T-helper 1 cell treated with Interleukin-12 subunit alpha and Interleukin-12 subunit beta and Interleukin-4 antibody, amounts not matched to agents 30 μg/mL and 1 μg/mL, for 36 hours (primary cell): Measurements from ENCODE around the gene ERBIN.
"Not testable (repeated sequence)": the region's sequence is repeated elsewhere in the genome, so short reads cannot be mapped to it uniquely, and the experiment has no call there.

Experiments
- H3K27ac Mint-ChIP-seq: one replicate; pipeline ENCODE4 v1.8.0; 2021; ENCODE audit warnings: mild to moderate bottlenecking, mixed read lengths
- H3K27me3 Mint-ChIP-seq: one replicate; pipeline ENCODE4 v1.8.0; 2021; ENCODE audit warnings: low read depth, mixed read lengths
- H3K36me3 Mint-ChIP-seq: one replicate; pipeline ENCODE4 v1.8.0; 2021; ENCODE audit warnings: low read depth, mixed read lengths
- H3K4me1 Mint-ChIP-seq: one replicate; pipeline ENCODE4 v1.8.0; 2021; ENCODE audit warnings: low read depth, mixed read lengths
- H3K4me3 Mint-ChIP-seq: one replicate; pipeline ENCODE4 v1.8.0; 2021; ENCODE audit warnings: mild to moderate bottlenecking, moderate library complexity, mixed read lengths
- H3K9me3 Mint-ChIP-seq: one replicate; pipeline ENCODE4 v1.8.0; 2021; ENCODE audit warnings: mixed read lengths

The ERBIN gene

GRCh38 chr5:66039701-66040100 lies 113.3 kb downstream of the ERBIN start:
- no peaks in the 10 kb centered on the region for H3K27me3 Mint-ChIP-seq
- H3K9me3 Mint-ChIP-seq: no peaks in the 10 kb centered on the region
- no peak overlapping the region for H3K4me3 Mint-ChIP-seq
- peaks cover 26% of the 10 kb centered on the region for H3K36me3 Mint-ChIP-seq
- no peak overlapping the region for H3K27ac Mint-ChIP-seq
- H3K4me1 Mint-ChIP-seq: no peaks in the 10 kb centered on the region

DNA sequence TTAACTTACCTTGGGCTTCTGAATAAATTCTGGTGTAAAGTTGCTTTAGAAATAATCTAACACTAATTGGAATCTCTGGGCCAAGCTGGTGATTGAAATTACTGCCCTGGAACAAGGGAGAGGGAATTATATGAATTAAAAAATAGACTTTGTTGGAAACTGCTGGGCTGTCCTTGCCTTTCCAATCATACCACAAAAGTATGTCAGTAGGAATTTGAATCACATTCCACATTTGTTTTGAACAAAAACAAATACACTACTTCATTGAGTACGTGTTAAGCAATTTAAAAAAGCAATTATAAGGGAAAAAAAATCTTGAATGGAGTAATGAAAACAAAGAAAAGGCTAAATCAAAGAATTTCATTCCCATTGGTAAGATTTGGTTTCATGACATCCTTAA lies 115.3 kb downstream of the ERBIN start:
- no peak overlapping the region for H3K4me3 Mint-ChIP-seq
- H3K4me1 Mint-ChIP-seq: no peaks in the 10 kb centered on the region
- H3K27me3 Mint-ChIP-seq: no peaks in the 10 kb centered on the region
- peaks cover 22% of the 10 kb centered on the region for H3K36me3 Mint-ChIP-seq
- no peak overlapping the region for H3K27ac Mint-ChIP-seq
- no peaks in the 10 kb centered on the region for H3K9me3 Mint-ChIP-seq

DNA sequence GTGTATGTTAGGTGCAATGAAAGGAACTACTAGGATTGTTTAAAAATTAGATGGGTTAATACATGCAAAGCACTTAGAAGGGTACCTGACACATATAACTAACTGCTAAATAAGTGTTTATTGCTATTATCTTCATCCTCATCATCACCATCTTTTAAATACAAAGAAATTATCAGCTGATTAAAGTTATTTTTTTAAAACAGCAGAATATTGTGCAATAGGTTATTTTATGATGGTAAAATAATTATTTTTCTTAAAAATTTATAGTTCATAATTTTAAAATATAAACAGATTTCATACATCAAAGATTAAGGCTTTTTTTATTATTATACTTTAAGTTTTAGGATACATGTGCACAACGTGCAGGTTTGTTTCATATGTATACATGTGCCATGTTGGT lies 130.9 kb downstream of the ERBIN start:
- H3K27ac Mint-ChIP-seq: no peak overlapping the region
- H3K4me3 Mint-ChIP-seq: no peak overlapping the region
- H3K27me3 Mint-ChIP-seq: no peaks in the 10 kb centered on the region
- H3K36me3 Mint-ChIP-seq: peaks cover 49% of the 10 kb centered on the region
- peaks cover 8% of the 10 kb centered on the region for H3K9me3 Mint-ChIP-seq
- H3K4me1 Mint-ChIP-seq: no peaks in the 10 kb centered on the region

- H3K9me3 Mint-ChIP-seq, H3K4me3 Mint-ChIP-seq, H3K27ac Mint-ChIP-seq, H3K4me1 Mint-ChIP-seq, H3K27me3 Mint-ChIP-seq: not testable (repeated sequence)
- H3K36me3 Mint-ChIP-seq: peaks cover 41% of the 10 kb centered on the region
Observed at GRCh38 chr5:66061320-66061719, 134.9 kb downstream of the ERBIN start.

GRCh38 chr5:66063061-66063460 lies 136.7 kb downstream of the ERBIN start:
- not testable (repeated sequence) for H3K9me3 Mint-ChIP-seq, H3K4me1 Mint-ChIP-seq, H3K4me3 Mint-ChIP-seq, H3K27me3 Mint-ChIP-seq, H3K27ac Mint-ChIP-seq
- H3K36me3 Mint-ChIP-seq: peaks cover 38% of the 10 kb centered on the region

DNA sequence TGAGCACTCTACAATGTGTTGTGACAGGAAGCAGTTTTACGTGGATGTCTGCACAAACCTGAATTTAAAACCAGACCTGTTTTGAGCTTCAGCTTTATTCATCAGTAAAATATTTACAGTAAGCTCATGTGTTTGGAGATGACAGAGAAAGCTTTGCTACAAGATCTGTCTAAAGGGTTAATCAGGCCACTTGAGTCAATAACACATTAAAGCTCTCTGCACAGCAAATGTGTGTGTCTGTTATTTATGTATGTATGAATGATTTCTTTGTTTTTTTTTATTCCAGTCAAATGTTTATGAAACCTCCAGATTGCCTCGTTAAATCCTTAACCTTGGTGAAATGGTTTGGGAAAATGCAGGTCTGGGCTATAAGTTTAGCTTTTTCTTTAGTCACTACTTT lies 140.5 kb downstream of the ERBIN start:
- Mint-ChIP-seq H3K27ac (no peak overlapping the region), H3K27me3 (no peaks in the 10 kb centered on the region), H3K4me1 (peaks cover under 1% of the 10 kb centered on the region), H3K4me3 (no peak overlapping the region), H3K36me3 (peaks cover 20% of the 10 kb centered on the region), H3K9me3 (no peaks in the 10 kb centered on the region)

DNA sequence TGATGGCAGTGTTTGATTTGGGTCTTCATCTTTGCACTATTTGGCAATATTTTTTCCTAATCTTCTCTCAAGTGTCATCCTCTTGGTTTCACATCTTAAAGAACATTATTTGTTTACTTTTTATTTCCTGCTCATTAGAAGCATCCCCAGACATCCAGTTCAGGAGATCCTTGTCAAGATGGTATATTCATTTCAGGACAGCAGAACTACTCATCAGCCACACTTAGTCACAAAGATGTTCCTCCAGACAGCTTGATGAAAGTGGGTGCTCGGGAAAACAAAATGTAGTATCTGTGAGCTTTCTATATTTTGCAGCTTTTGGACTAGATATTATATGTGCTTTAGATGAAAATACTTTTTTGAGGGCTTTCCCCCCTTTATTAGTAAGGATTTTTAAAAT lies 145.7 kb downstream of the ERBIN start:
- H3K27me3 Mint-ChIP-seq: no peaks in the 10 kb centered on the region
- peaks cover 11% of the 10 kb centered on the region for H3K36me3 Mint-ChIP-seq
- no peak overlapping the region for H3K4me3 Mint-ChIP-seq
- H3K9me3 Mint-ChIP-seq: no peaks in the 10 kb centered on the region
- H3K4me1 Mint-ChIP-seq: peaks cover 3% of the 10 kb centered on the region
- no peak overlapping the region for H3K27ac Mint-ChIP-seq

- Mint-ChIP-seq H3K27ac (no peak overlapping the region), H3K27me3 (no peaks in the 10 kb centered on the region), H3K4me3 (no peak overlapping the region), H3K4me1 (peaks cover 3% of the 10 kb centered on the region), H3K9me3 (no peaks in the 10 kb centered on the region), H3K36me3 (peaks cover 20% of the 10 kb centered on the region)
Observed at GRCh38 chr5:66074901-66075300, 148.5 kb downstream of the ERBIN start.

- H3K36me3 Mint-ChIP-seq: peaks cover 17% of the 10 kb centered on the region
- H3K9me3 Mint-ChIP-seq: no peaks in the 10 kb centered on the region
- H3K27me3 Mint-ChIP-seq: no peaks in the 10 kb centered on the region
- no peak overlapping the region for H3K4me3 Mint-ChIP-seq
- no peaks in the 10 kb centered on the region for H3K4me1 Mint-ChIP-seq
- no peak overlapping the region for H3K27ac Mint-ChIP-seq
Observed at GRCh38 chr5:66080664-66081063, 154.3 kb downstream of the ERBIN start.

GRCh38 chr5:66089384-66089783 lies 163.0 kb downstream of the ERBIN start:
- Mint-ChIP-seq H3K36me3 (peaks cover 24% of the 10 kb centered on the region), H3K4me1 (no peaks in the 10 kb centered on the region), H3K9me3 (peaks cover 25% of the 10 kb centered on the region), H3K27me3 (no peaks in the 10 kb centered on the region), H3K27ac (no peak overlapping the region), H3K4me3 (no peak overlapping the region)

GRCh38 chr5:66100851-66101250 lies 174.5 kb downstream of the ERBIN start:
- H3K4me3 Mint-ChIP-seq: no peak overlapping the region

DNA sequence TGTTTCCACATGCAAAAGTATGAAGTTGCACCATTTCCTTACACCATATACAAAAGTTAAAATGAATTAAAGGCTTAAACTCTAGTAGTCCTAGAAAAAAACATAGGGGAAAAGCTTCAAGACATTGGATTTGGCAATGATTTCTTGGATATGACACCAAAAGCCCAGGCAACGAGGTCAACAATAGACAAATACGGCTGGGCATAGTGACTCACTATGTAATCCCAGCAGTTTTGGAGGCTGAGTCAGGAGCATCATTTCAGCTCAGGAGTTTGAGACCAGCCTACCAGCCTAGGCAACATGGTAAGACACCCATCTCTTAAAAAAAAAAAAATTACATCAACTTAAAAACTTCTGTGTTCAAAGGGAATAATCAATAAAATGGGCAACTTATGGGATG lies 186.8 kb downstream of the ERBIN start:
- no peak overlapping the region for H3K27ac Mint-ChIP-seq
- peaks cover 8% of the 10 kb centered on the region for H3K36me3 Mint-ChIP-seq
- no peaks in the 10 kb centered on the region for H3K27me3 Mint-ChIP-seq
- no peak overlapping the region for H3K4me3 Mint-ChIP-seq
- peaks cover 22% of the 10 kb centered on the region for H3K9me3 Mint-ChIP-seq
- H3K4me1 Mint-ChIP-seq: no peaks in the 10 kb centered on the region

More at GRCh38 chr5:66100851-66101250, 174.5 kb downstream of the ERBIN start:
- Mint-ChIP-seq H3K4me1 (no peaks in the 10 kb centered on the region), H3K27me3 (no peaks in the 10 kb centered on the region), H3K36me3 (peaks cover 1% of the 10 kb centered on the region), H3K9me3 (peaks cover 51% of the 10 kb centered on the region), H3K27ac (no peak overlapping the region)

GRCh38 chr5:66118304-66118703 lies 191.9 kb downstream of the ERBIN start:
- Mint-ChIP-seq H3K4me3 (no peak overlapping the region), H3K27ac (no peak overlapping the region), H3K27me3 (no peaks in the 10 kb centered on the region), H3K4me1 (no peaks in the 10 kb centered on the region), H3K36me3 (no peaks in the 10 kb centered on the region), H3K9me3 (no peaks in the 10 kb centered on the region)

GRCh38 chr5:66122379-66123034 lies 196.1 kb downstream of the ERBIN start:
- H3K27ac Mint-ChIP-seq: no peak overlapping the region
- no peaks in the 10 kb centered on the region for H3K4me1 Mint-ChIP-seq
- no peak overlapping the region for H3K4me3 Mint-ChIP-seq

DNA sequence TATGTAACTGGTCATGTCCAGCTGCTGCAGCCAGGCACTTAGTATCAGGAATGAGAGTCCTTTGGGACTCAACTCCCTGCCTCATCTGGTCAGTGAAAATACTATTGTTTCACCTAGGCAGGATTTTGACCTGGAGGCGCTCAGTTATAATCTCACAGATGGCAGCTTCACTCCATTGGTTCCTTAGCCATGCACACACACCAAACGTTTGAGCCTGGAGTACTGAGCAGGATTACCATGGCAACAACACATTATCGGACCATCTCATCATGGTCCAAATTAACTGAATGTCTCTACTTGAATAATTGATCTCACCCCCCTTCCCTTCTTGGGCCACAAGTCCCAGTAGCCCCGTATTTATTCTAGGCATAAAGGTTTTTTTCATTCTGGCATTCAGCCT lies 202.8 kb downstream of the ERBIN start:
- H3K27ac Mint-ChIP-seq: no peak overlapping the region
- H3K36me3 Mint-ChIP-seq: no peaks in the 10 kb centered on the region
- peaks cover 5% of the 10 kb centered on the region for H3K27me3 Mint-ChIP-seq
- H3K4me3 Mint-ChIP-seq: no peak overlapping the region
- no peaks in the 10 kb centered on the region for H3K4me1 Mint-ChIP-seq
- peaks cover 4% of the 10 kb centered on the region for H3K9me3 Mint-ChIP-seq

More at GRCh38 chr5:66122379-66123034, 196.1 kb downstream of the ERBIN start:
- Mint-ChIP-seq H3K36me3 (no peaks in the 10 kb centered on the region), H3K27me3 (no peaks in the 10 kb centered on the region), H3K9me3 (no peaks in the 10 kb centered on the region)

GRCh38 chr5:66130493-66130892 lies 204.1 kb downstream of the ERBIN start:
- Mint-ChIP-seq H3K27me3 (peaks cover 5% of the 10 kb centered on the region), H3K9me3 (peaks cover 4% of the 10 kb centered on the region), H3K27ac (no peak overlapping the region), H3K4me1 (no peaks in the 10 kb centered on the region), H3K36me3 (no peaks in the 10 kb centered on the region), H3K4me3 (no peak overlapping the region)
